B cell (primary cell): ENCODE results near the gene PIAS4. TPM values are rescaled to one million over a fixed set of nuclear protein-coding genes. Genes with fewer than 3 reads are reported as not detected.

ENCODE experiments used
- ATAC-seq: fragments of 200-7000 bp; cut with Tn5 transposase; one replicate; pipeline ENCODE4 v1.10.0; 2021; ENCODE audit warnings: low read depth, mild to moderate bottlenecking, moderate number of reproducible peaks, moderate library complexity
- CTCF ChIA-PET: fragments of 350-600 bp; sonication (Branson Sonifier 250); formaldehyde crosslinking; loops from one replicate; lab custom pipeline; 2021; ENCODE audit warnings: antibody characterized with exemption, inconsistent platforms; lab: Charles Lee
- POLR2A ChIA-PET: fragments of 350-600 bp; sonication (Branson Sonifier 250); formaldehyde crosslinking; loops from one replicate; lab custom pipeline; 2021; ENCODE audit warnings: antibody characterized with exemption; lab: Charles Lee
- DNase-seq: peaks from one replicate; pipeline ENCODE4 v3.0.0; 2013
- H2AFZ ChIP-seq: 2 replicates; pipeline ENCODE4 v1.6.1; 2012; ENCODE audit warnings: mild to moderate bottlenecking, low read depth, low read length; ENCODE audit not compliant: insufficient read depth, poor library complexity, severe bottlenecking
- H3K27ac ChIP-seq, 2 donors: 1 replicate in 1 of 2; 2 replicates in 1 of 2; pipeline ENCODE4 v1.5.1; 2012 to 2013; ENCODE audit warnings: low read length in 2 of 2, mild to moderate bottlenecking in 2 of 2, moderate library complexity in 1 of 2
- H3K27me3 ChIP-seq, 4 experiments: fragments of 200-600 bp in 1 of 4; sonication (generic) in 1 of 4; replicated peaks in 1 of 4; 1 replicate in 2 of 4; 2 replicates in 2 of 4; pipeline versions ENCODE4 v1.6.1 to v1.7.0; 2013 to 2016; ENCODE audit warnings: low read length in 3 of 4, mild to moderate bottlenecking in 2 of 4, mixed read lengths in 1 of 4, moderate library complexity in 1 of 4; ENCODE audit not compliant: insufficient read depth in 4 of 4, control insufficient read depth in 3 of 4; ENCODE audit errors: control extremely low read depth in 1 of 4
- H3K36me3 ChIP-seq, 2 experiments: replicated peaks in 1 of 2; 1 replicate in 1 of 2; 2 replicates in 1 of 2; pipeline versions ENCODE4 v1.6.1 to v1.7.1; 2013; ENCODE audit warnings: low read length in 1 of 2; ENCODE audit not compliant: insufficient read depth in 2 of 2, control insufficient read depth in 1 of 2; ENCODE audit errors: control extremely low read depth in 1 of 2, extremely low read depth in 1 of 2
- H3K4me1 ChIP-seq, 2 donors: fragments of 200-600 bp in 1 of 2; sonication (generic) in 1 of 2; 1 replicate in 1 of 2; 2 replicates in 1 of 2; pipeline versions ENCODE4 v1.5.1 to v1.6.1; 2013 to 2017; ENCODE audit warnings: low read length in 2 of 2; ENCODE audit not compliant: control insufficient read depth in 2 of 2, insufficient read depth in 2 of 2
- H3K4me2 ChIP-seq: replicated peaks from 2 replicates; pipeline ENCODE3; 2012; ENCODE audit warnings: mild to moderate bottlenecking, low read depth, low read length; ENCODE audit not compliant: poor library complexity, severe bottlenecking
- H3K4me3 ChIP-seq, 5 experiments: fragments of 200-600 bp in 1 of 5; sonication (generic) in 1 of 5; 1 replicate in 3 of 5; 2 replicates in 2 of 5; pipeline versions ENCODE4 v1.5.1 to v1.7.0; 2011 to 2016; ENCODE audit warnings: low read length in 4 of 5, mild to moderate bottlenecking in 4 of 5, low read depth in 2 of 5, control low read depth in 1 of 5, moderate library complexity in 1 of 5; ENCODE audit not compliant: insufficient read depth in 1 of 5; ENCODE audit errors: control extremely low read depth in 1 of 5, extremely low read depth in 1 of 5
- H3K79me2 ChIP-seq: fragments of 200-600 bp; sonication (generic); one replicate; pipeline ENCODE4 v1.6.0; 2016; ENCODE audit warnings: low read length; ENCODE audit not compliant: control insufficient read depth, insufficient read depth
- H3K9ac ChIP-seq: fragments of 200-600 bp; sonication (generic); 2 replicates; pipeline ENCODE4 v1.6.1; 2017; ENCODE audit warnings: mild to moderate bottlenecking, low read length, moderate library complexity
- H3K9me3 ChIP-seq, 3 donors: one replicate each; pipeline versions ENCODE4 v1.6.1 to v1.7.1; 2013; ENCODE audit warnings: low read length in 2 of 3; ENCODE audit not compliant: control insufficient read depth in 2 of 3, insufficient read depth in 1 of 3; ENCODE audit errors: control extremely low read depth in 1 of 3
- H4K20me1 ChIP-seq: 2 replicates; pipeline ENCODE4 v1.6.0; 2012; ENCODE audit warnings: mild to moderate bottlenecking, low read length; ENCODE audit not compliant: insufficient read depth, control insufficient read depth, poor library complexity, severe bottlenecking
- H3K27ac Mint-ChIP-seq: one replicate; pipeline ENCODE4 v1.8.0; 2021; ENCODE audit warnings: mixed read lengths
- H3K27me3 Mint-ChIP-seq: one replicate; pipeline ENCODE4 v1.8.0; 2021; ENCODE audit warnings: mixed read lengths
- H3K4me1 Mint-ChIP-seq: one replicate; pipeline ENCODE4 v1.8.0; 2021; ENCODE audit warnings: mixed read lengths
- H3K4me3 Mint-ChIP-seq: one replicate; pipeline ENCODE4 v1.8.0; 2021; ENCODE audit warnings: mixed read lengths
- H3K9me3 Mint-ChIP-seq: one replicate; pipeline ENCODE4 v1.8.0; 2022; ENCODE audit warnings: mixed read lengths; ENCODE audit not compliant: insufficient read depth
- EZH2 ChIP-seq: IDR thresholded peaks from 2 replicates; pipeline ENCODE4 v1.6.1; 2012; ENCODE audit warnings: borderline replicate concordance, low read depth, mild to moderate bottlenecking, moderate library complexity, low read length; ENCODE audit not compliant: insufficient read depth, poor library complexity, severe bottlenecking
- WGBS: methylation state at CpG from one replicate; pipeline ENCODE4 v1.1.5; 2013; ENCODE audit warnings: missing lambda C conversion rate; ENCODE audit not compliant: insufficient coverage; 5-methylcytosine and 5-hydroxymethylcytosine counted together
- intact Hi-C: fragments of 100-400 bp; cut with micrococcal nuclease; formaldehyde crosslinking; loops from one replicate; pipeline ENCODE4 v1.10.0; 2022
- polyA plus RNA-seq: library from polyadenylated mRNA; depleted of rRNA; stranded (reverse); fragments of >200 nt; gene quantifications from 2 replicates; pipeline ENCODE4 v1.2.3, GENCODE V29; 2012
- total RNA-seq, 2 donors: library from RNA; stranded (reverse); fragments of 120-200 nt in 1 of 2; gene quantifications; 1 replicate in 1 of 2; 2 replicates in 1 of 2; pipeline versions ENCODE4 v1.2.3 to v1.2.4, GENCODE V29; 2013 to 2022
- TF ChIP-seq, protein P1 (sequence below): fragments of 200-600 bp; IDR thresholded peaks from one replicate; pipeline ENCODE4 v1.8.0; 2022; ENCODE audit warnings: antibody characterized with exemption, mild to moderate bottlenecking

PIAS4 gene
- total and polyA plus RNA-seq, 2 donors (not counting 1 experiment from before 2014, with no cell fraction given) = 13.7 to 56.8 TPM

DNA sequence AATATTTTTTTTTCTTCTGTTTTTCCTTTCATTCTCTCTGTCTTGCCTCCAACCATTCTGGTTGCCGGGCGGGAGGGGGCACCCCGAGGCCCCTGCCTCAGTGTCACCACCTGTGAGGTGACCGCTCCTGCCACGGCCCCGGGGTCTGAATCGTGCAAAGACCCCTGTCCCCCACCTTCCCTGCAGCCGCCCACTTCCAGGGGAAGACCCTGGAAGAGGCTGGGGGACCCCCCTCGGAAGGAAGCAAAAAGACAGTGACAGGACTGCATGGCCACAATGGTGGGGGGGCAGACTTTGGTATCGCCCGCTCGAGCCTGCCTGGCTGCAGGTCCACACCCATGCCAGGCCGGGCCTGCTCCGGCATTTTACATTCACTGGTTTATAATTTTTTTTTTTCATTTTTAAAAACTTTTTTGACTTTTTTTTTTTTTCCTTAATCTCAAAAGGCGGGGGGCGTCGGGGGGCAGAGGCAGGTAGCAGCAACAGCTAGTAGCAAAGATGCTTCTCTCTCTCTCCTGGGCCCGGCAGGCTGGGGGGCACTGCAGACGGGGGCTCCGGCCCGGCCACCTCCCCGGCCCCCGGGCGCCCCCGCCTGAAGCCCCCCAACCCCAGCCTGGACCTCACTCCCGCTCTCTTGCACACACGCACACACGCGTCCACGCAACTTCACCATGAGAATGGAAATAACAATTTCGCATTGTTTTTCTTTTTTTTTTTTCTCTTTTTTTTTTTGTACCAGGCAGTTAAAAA lies 36.6 kb downstream of the PIAS4 start:
- ATAC-seq (no peak), DNase-seq (no peak)
- no peaks in the 10 kb centered on the region for H3K27me3 ChIP-seq
- H3K79me2 ChIP-seq = peaks cover 46% of the 10 kb centered on the region
- peaks cover 0 to 4% (median 0%) of the 10 kb centered on the region in 3 donors for H3K9me3 ChIP-seq
- H3K4me3 ChIP-seq = no peak overlapping the region
- WGBS = 96% methylated on average over 15 of the region's 31 CpGs
- H2AFZ ChIP-seq = no peak overlapping the region
- H3K4me2 ChIP-seq = no peak overlapping the region
- no peak overlapping the region for H3K9ac ChIP-seq
- no peak overlapping the region for H3K4me3 Mint-ChIP-seq
- H3K4me1 ChIP-seq = no peaks in the 10 kb centered on the region
- no peaks in the 10 kb centered on the region for H3K9me3 Mint-ChIP-seq
- H3K36me3 ChIP-seq = peaks cover 4 to 23% of the 10 kb centered on the region in 2 experiments
- H3K27me3 Mint-ChIP-seq = no peaks in the 10 kb centered on the region
- no peak overlapping the region for H3K27ac ChIP-seq
- peaks cover 72% of the 10 kb centered on the region for H4K20me1 ChIP-seq
- no peak overlapping the region for H3K27ac Mint-ChIP-seq
- CTCF ChIA-PET = interaction anchor here (0.6 to 0.8 kb wide), 2 partner anchors 57 to 95 kb away, joined by 3 read pairs; no protein-coding TSS in a partner anchor
- TF ChIP-seq, protein P1, sequence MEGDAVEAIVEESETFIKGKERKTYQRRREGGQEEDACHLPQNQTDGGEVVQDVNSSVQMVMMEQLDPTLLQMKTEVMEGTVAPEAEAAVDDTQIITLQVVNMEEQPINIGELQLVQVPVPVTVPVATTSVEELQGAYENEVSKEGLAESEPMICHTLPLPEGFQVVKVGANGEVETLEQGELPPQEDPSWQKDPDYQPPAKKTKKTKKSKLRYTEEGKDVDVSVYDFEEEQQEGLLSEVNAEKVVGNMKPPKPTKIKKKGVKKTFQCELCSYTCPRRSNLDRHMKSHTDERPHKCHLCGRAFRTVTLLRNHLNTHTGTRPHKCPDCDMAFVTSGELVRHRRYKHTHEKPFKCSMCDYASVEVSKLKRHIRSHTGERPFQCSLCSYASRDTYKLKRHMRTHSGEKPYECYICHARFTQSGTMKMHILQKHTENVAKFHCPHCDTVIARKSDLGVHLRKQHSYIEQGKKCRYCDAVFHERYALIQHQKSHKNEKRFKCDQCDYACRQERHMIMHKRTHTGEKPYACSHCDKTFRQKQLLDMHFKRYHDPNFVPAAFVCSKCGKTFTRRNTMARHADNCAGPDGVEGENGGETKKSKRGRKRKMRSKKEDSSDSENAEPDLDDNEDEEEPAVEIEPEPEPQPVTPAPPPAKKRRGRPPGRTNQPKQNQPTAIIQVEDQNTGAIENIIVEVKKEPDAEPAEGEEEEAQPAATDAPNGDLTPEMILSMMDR = no peak
- TF ChIP-seq EZH2 = no peak
- H3K4me1 Mint-ChIP-seq = no peaks in the 10 kb centered on the region
- intact Hi-C loops = no loop called here
- POLR2A ChIA-PET = interaction anchor here (1.2 kb wide), 1 partner anchor 59 kb away, joined by 6 read pairs; the partner anchor contains the start of gene EEF2

DNA sequence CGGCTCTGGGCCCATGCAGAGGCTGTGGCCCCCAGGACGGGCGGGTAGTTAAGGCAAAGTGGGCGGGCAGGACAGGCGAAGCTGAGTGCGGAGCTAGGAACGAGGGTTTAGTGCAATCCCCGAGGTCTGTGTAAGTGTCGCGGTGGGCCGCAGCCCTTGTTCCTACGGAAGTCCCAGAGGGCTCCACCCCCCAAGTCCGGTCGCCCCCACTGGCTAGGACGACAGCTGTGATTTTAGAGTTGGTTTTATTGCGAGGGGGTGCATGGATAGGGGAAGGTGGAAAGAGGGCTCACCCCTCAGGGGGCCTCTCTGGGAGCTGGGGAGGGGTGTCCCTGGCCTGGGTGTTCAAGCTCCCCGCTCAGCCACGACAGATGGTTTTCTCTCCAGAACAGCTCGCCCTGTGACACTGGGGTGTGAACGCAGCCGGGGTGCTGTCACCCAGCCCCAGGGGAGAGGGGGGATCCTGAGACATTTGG lies 37.5 kb downstream of the PIAS4 start:
- Histone ChIP-seq H3K4me3 (no peak overlapping the region), H3K27ac (no peak overlapping the region), H3K79me2 (peaks cover 55% of the 10 kb centered on the region), H3K4me2 (no peak overlapping the region), H3K36me3 (peaks cover 4 to 29% of the 10 kb centered on the region in 2 experiments), H3K9ac (no peak overlapping the region), H2AFZ (no peak overlapping the region), H3K27me3 (no peaks in the 10 kb centered on the region), H3K4me1 (no peaks in the 10 kb centered on the region), H3K9me3 (peaks cover 0 to 4% (median 0%) of the 10 kb centered on the region in 3 donors), H4K20me1 (peaks cover 80% of the 10 kb centered on the region)
- DNase-seq = no peak
- POLR2A ChIA-PET = interaction anchor here (1.2 kb wide), 1 partner anchor 59 kb away, joined by 6 read pairs; the partner anchor contains the start of gene EEF2
- Mint-ChIP-seq H3K4me1 (no peaks in the 10 kb centered on the region), H3K9me3 (no peaks in the 10 kb centered on the region), H3K4me3 (no peak overlapping the region), H3K27me3 (no peaks in the 10 kb centered on the region), H3K27ac (no peak overlapping the region)
- ATAC-seq = no peak
- WGBS = 96% methylated on average over 17 of the region's 21 CpGs
- intact Hi-C loops = no loop called here
- TF ChIP-seq, protein P1 = no peak
- no peak for TF ChIP-seq EZH2
- CTCF ChIA-PET = interaction anchor here (0.8 kb wide), 1 partner anchor 94 kb away, joined by 3 read pairs; no protein-coding TSS in a partner anchor
